GM23338 (cell line): ENCODE measurements around the gene FEM1B. TPM values are rescaled to one million over a fixed set of nuclear protein-coding genes. Genes with fewer than 3 reads are reported as not detected.

Source experiments
- ATAC-seq: fragments of 200-7000 bp; cut with Tn5 transposase; 3 replicates; pipeline ENCODE4 v1.9.1; 2020
- DNase-seq: peaks from one replicate; pipeline ENCODE4 v3.0.0-alpha.2; 2015; ENCODE audit warnings: low spot score
- H2AFZ ChIP-seq: fragments of 200-600 bp; sonication (generic); 2 replicates; pipeline ENCODE4 v1.8.0; 2016; ENCODE audit warnings: antibody characterized with exemption, mild to moderate bottlenecking, moderate library complexity
- H3F3A ChIP-seq: fragments of 200-600 bp; sonication (generic); replicated peaks from 2 replicates; pipeline ENCODE4 v1.8.0; 2017; ENCODE audit warnings: antibody characterized with exemption, mixed run types, low read depth
- H3K27ac ChIP-seq: fragments of 200-600 bp; sonication (generic); 2 replicates; pipeline ENCODE4 v1.6.1; 2016; ENCODE audit warnings: low read depth
- H3K27me3 ChIP-seq: fragments of 200-600 bp; sonication (generic); 2 replicates; pipeline ENCODE4 v1.8.0; 2016; ENCODE audit warnings: mild to moderate bottlenecking, mixed run types, moderate library complexity; ENCODE audit not compliant: insufficient read depth
- H3K36me3 ChIP-seq: fragments of 200-600 bp; sonication (generic); 2 replicates; pipeline ENCODE4 v1.8.0; 2016; ENCODE audit warnings: mild to moderate bottlenecking; ENCODE audit not compliant: insufficient read depth
- H3K4me1 ChIP-seq: fragments of 200-600 bp; sonication (generic); 2 replicates; pipeline ENCODE4 v1.8.0; 2016; ENCODE audit warnings: mild to moderate bottlenecking, moderate library complexity; ENCODE audit not compliant: insufficient read depth
- H3K4me2 ChIP-seq: fragments of 200-600 bp; sonication (generic); 2 replicates; pipeline ENCODE4 v1.7.1; 2017; ENCODE audit warnings: mixed run types
- H3K4me3 ChIP-seq: fragments of 200-600 bp; sonication (generic); 2 replicates; pipeline ENCODE4 v1.6.1; 2016; ENCODE audit warnings: mixed run types
- H3K79me2 ChIP-seq: fragments of 200-600 bp; sonication (generic); replicated peaks from 2 replicates; pipeline ENCODE4 v1.8.0; 2017; ENCODE audit warnings: mild to moderate bottlenecking; ENCODE audit not compliant: insufficient read depth
- H3K9me2 ChIP-seq: fragments of 200-600 bp; sonication (generic); 2 replicates; pipeline ENCODE4 v1.8.0; 2017; ENCODE audit not compliant: insufficient read depth
- H4K20me1 ChIP-seq: fragments of 200-600 bp; sonication (generic); replicated peaks from 2 replicates; pipeline ENCODE4 v1.8.0; 2017; ENCODE audit warnings: mild to moderate bottlenecking; ENCODE audit not compliant: insufficient read depth
- H3K27ac Mint-ChIP-seq: 2 replicates; pipeline ENCODE4 v1.8.0; 2020; ENCODE audit warnings: inconsistent platforms, mild to moderate bottlenecking, moderate library complexity, mixed read lengths
- H3K27me3 Mint-ChIP-seq: 3 replicates; pipeline ENCODE4 v1.8.0; 2022; ENCODE audit warnings: low read depth, mild to moderate bottlenecking, moderate library complexity, mixed read lengths, inconsistent platforms; ENCODE audit not compliant: insufficient read depth, poor library complexity
- H3K36me3 Mint-ChIP-seq: 3 replicates; pipeline ENCODE4 v1.8.0; 2021; ENCODE audit warnings: low read depth, mild to moderate bottlenecking, inconsistent platforms, moderate library complexity, mixed read lengths
- H3K4me1 Mint-ChIP-seq: 3 replicates; pipeline ENCODE4 v1.8.0; 2020; ENCODE audit warnings: mild to moderate bottlenecking, inconsistent platforms, mixed read lengths
- H3K4me3 Mint-ChIP-seq: 3 replicates; pipeline ENCODE4 v1.8.0; 2021; ENCODE audit warnings: moderate library complexity, mild to moderate bottlenecking, inconsistent platforms, mixed read lengths
- H3K9me3 Mint-ChIP-seq: 3 replicates; pipeline ENCODE4 v1.8.0; 2020; ENCODE audit warnings: moderate library complexity, mild to moderate bottlenecking, inconsistent platforms, mixed read lengths
- CREB1 ChIP-seq: fragments of 250-450 bp; sonication (Bioruptor Pico); IDR thresholded peaks from 2 replicates; pipeline ENCODE4 v1.5.0; 2020; ENCODE audit warnings: low read depth, mild to moderate bottlenecking, moderate library complexity
- CTCF ChIP-seq, 2 experiments: fragments of 200-600 bp in 1 of 2; sonication (generic) in 1 of 2; conservative IDR thresholded peaks; 2 replicates each; pipeline versions ENCODE4 v1.5.1 to v1.6.1; 2016 to 2017; ENCODE audit warnings: antibody characterized with exemption in 2 of 2, low read depth in 2 of 2, mild to moderate bottlenecking in 2 of 2, moderate library complexity in 1 of 2
- ETS1 ChIP-seq: IDR thresholded peaks from 2 replicates; pipeline ENCODE4 v1.6.1; 2016; ENCODE audit warnings: antibody characterized with exemption
- EZH2 ChIP-seq: fragments of 200-600 bp; sonication (generic); IDR thresholded peaks from one replicate; pipeline ENCODE4 v1.8.0; 2017; ENCODE audit warnings: antibody characterized with exemption, mild to moderate bottlenecking, low read depth; ENCODE audit not compliant: unreplicated experiment
- EZH2phosphoT487 ChIP-seq: fragments of 200-600 bp; sonication (generic); IDR thresholded peaks from one replicate; pipeline ENCODE4 v1.8.1; 2018; ENCODE audit warnings: antibody characterized with exemption; ENCODE audit not compliant: unreplicated experiment
- JUNB ChIP-seq: IDR thresholded peaks from one replicate; pipeline ENCODE4 v1.6.1; 2016; ENCODE audit warnings: antibody characterized with exemption; ENCODE audit not compliant: unreplicated experiment
- NANOG ChIP-seq: IDR thresholded peaks from 2 replicates; pipeline ENCODE4 v1.6.1; 2016; ENCODE audit warnings: antibody characterized with exemption, borderline replicate concordance
- POLR2AphosphoS5 ChIP-seq: IDR thresholded peaks from 2 replicates; pipeline ENCODE4 v1.6.1; 2016; ENCODE audit warnings: antibody characterized with exemption, low read depth
- REST ChIP-seq: IDR thresholded peaks from one replicate; pipeline ENCODE4 v1.6.1; 2018; ENCODE audit warnings: antibody characterized with exemption; ENCODE audit not compliant: unreplicated experiment
- STAT1 ChIP-seq: IDR thresholded peaks from one replicate; pipeline ENCODE4 v1.6.1; 2016; ENCODE audit warnings: antibody characterized with exemption; ENCODE audit not compliant: unreplicated experiment
- ZNF114 ChIP-seq: fragments of 250-450 bp; sonication (Bioruptor Pico); IDR thresholded peaks from 2 replicates; pipeline ENCODE4 v1.5.0; 2020; ENCODE audit warnings: mild to moderate bottlenecking, moderate library complexity
- ZNF331 ChIP-seq: fragments of 250-450 bp; sonication (Bioruptor Pico); IDR thresholded peaks from 2 replicates; pipeline ENCODE4 v1.5.0; 2020; ENCODE audit warnings: low read depth, mild to moderate bottlenecking, moderate library complexity
- ZNF462 ChIP-seq: fragments of 250-450 bp; sonication (Bioruptor Pico); IDR thresholded peaks from 2 replicates; pipeline ENCODE4 v1.5.0; 2020; ENCODE audit warnings: mild to moderate bottlenecking, moderate library complexity
- polyA plus RNA-seq: library from polyadenylated mRNA; unstranded; fragments of >200 nt; fragmentation: Nextera tagmentation; extraction: Ambion mirVana; gene quantifications from 2 replicates; pipeline ENCODE4 v1.2.1, GENCODE V29; 2016
- total RNA-seq: library from RNA; depleted of rRNA; stranded (reverse); fragments of >200 nt; shearing (Covaris generic); gene quantifications from 2 replicates; pipeline ENCODE4 v1.2.3, GENCODE V29; 2014

Gene FEM1B
- total and polyA plus RNA-seq, 2 experiments from 2014 or later = 13.0 to 82.0 TPM

- peaks cover 10% of the 10 kb centered on the region; the same call in 1 of the 2 replicates for H3F3A ChIP-seq
- no peak overlapping the region for H3K27ac ChIP-seq
- no peak for DNase-seq
- no peak overlapping the region for H3K4me3 ChIP-seq
- TF ChIP-seq EZH2phosphoT487 (no peak), ZNF462 (CRISPR knock-in tag) (no peak), CTCF (conservative IDR thresholded peaks at IDR 0.05; ENCODE audit: low read depth in 2 of 2) (no peak), ZNF114 (CRISPR knock-in tag) (no peak), JUNB (no peak), REST (no peak), EZH2 (no peak), NANOG (no peak), ZNF331 (no peak), ETS1 (no peak), STAT1 (no peak), CREB1 (CRISPR knock-in tag) (no peak), POLR2AphosphoS5 (no peak)
- Mint-ChIP-seq H3K27me3 (peaks cover 13% of the 10 kb centered on the region), H3K36me3 (no peaks in the 10 kb centered on the region), H3K9me3 (no peaks in the 10 kb centered on the region), H3K4me1 (peaks cover 44% of the 10 kb centered on the region), H3K27ac (no peak overlapping the region), H3K4me3 (no peak overlapping the region)
- no peak overlapping the region for H2AFZ ChIP-seq
- H3K9me2 ChIP-seq = no peaks in the 10 kb centered on the region
- H3K79me2 ChIP-seq = no peaks in the 10 kb centered on the region
- no peak for ATAC-seq
- no peak overlapping the region for H3K4me2 ChIP-seq
- no peaks in the 10 kb centered on the region for H4K20me1 ChIP-seq
- H3K27me3 ChIP-seq = no peaks in the 10 kb centered on the region
- peaks cover 24% of the 10 kb centered on the region for H3K4me1 ChIP-seq
- H3K36me3 ChIP-seq = no peaks in the 10 kb centered on the region
Observed at GRCh38 chr15:68311859-68312557, 34.5 kb downstream of the FEM1B start.
